ENCODE data around the gene DENND4B. TPM values are rescaled to one million over a fixed set of nuclear protein-coding genes. Genes with fewer than 3 reads are reported as not detected.

DENND4B gene
- total RNA-seq, 2 donors from 2014 or later, result 26.9 to 45.6 TPM

GRCh38 chr1:153951183-153951582 is 4.7 kb upstream of the DENND4B start:
- intact Hi-C loops (cut with DNase I), result no loop called here
- TF ChIP-seq CTCF (IDR thresholded peaks at IDR 0.05), result no peak
- H3K4me3 ChIP-seq, result no peak overlapping the region
- H3K9ac ChIP-seq (ENCODE audit: low read depth in 2 of 2, low read length in 2 of 2), result no peak overlapping the region
- no peak overlapping the region for H3K27ac ChIP-seq
- peaks cover 4% of the 10 kb centered on the region for H3K4me1 ChIP-seq
- peaks cover 5% of the 10 kb centered on the region for H3K36me3 ChIP-seq
- no peaks in the 10 kb centered on the region for H3K27me3 ChIP-seq
- H3K9me3 ChIP-seq, result no peaks in the 10 kb centered on the region
- DNase-seq, result no peak

GRCh38 chr1:153945795-153946621 is 510 bp downstream of the DENND4B start:
- Histone ChIP-seq H3K36me3 (no peaks in the 10 kb centered on the region), H3K4me3 (peak overlapping the region; percentile 93), H3K27ac (peak overlapping the region; percentile 96), H3K27me3 (no peaks in the 10 kb centered on the region), H3K4me1 (peaks cover 9% of the 10 kb centered on the region), H3K9me3 (no peaks in the 10 kb centered on the region), H3K9ac (ENCODE audit: low read depth in 2 of 2, low read length in 2 of 2) (peak overlapping the region; percentile 90 to 98)
- peak; percentile 85 for DNase-seq
- TF ChIP-seq CTCF (IDR thresholded peaks at IDR 0.05), result no peak
- intact Hi-C loops (cut with DNase I), result loop anchor here (2.0 kb wide), 1 partner anchor 125 kb away; no protein-coding TSS in a partner anchor

- no peaks in the 10 kb centered on the region for H3K9me3 ChIP-seq
- no peaks in the 10 kb centered on the region for H3K36me3 ChIP-seq
- DNase-seq, result peak; percentile 63
- H3K4me3 ChIP-seq, result peak overlapping the region; percentile 93
- intact Hi-C loops (cut with DNase I), result no loop called here
- peak overlapping the region; percentile 96 for H3K27ac ChIP-seq
- H3K27me3 ChIP-seq, result no peaks in the 10 kb centered on the region
- H3K4me1 ChIP-seq, result peaks cover 9% of the 10 kb centered on the region
- peak overlapping the region; percentile 90 to 98 for H3K9ac ChIP-seq (ENCODE audit: low read depth in 2 of 2, low read length in 2 of 2)
- TF ChIP-seq CTCF (IDR thresholded peaks at IDR 0.05), result no peak
These were observed 1.3 kb downstream of the DENND4B start for GRCh38 chr1:153945131-153945794.

GRCh38 chr1:153944827-153945117 is 1.7 kb downstream of the DENND4B start:
- H3K27ac ChIP-seq, result peak overlapping the region; percentile 96
- intact Hi-C loops (cut with DNase I), result no loop called here
- H3K9me3 ChIP-seq, result no peaks in the 10 kb centered on the region
- H3K36me3 ChIP-seq, result no peaks in the 10 kb centered on the region
- H3K9ac ChIP-seq (ENCODE audit: low read depth in 2 of 2, low read length in 2 of 2), result peak overlapping the region; percentile 90 to 98
- peak overlapping the region; percentile 93 for H3K4me3 ChIP-seq
- H3K27me3 ChIP-seq, result no peaks in the 10 kb centered on the region
- no peak for DNase-seq
- H3K4me1 ChIP-seq, result peaks cover 9% of the 10 kb centered on the region
- no peak for TF ChIP-seq CTCF (IDR thresholded peaks at IDR 0.05)

- TF ChIP-seq CTCF (IDR thresholded peaks at IDR 0.05), result no peak
- no peaks in the 10 kb centered on the region for H3K27me3 ChIP-seq
- no peak for DNase-seq
- peak overlapping the region; percentile 93 for H3K4me3 ChIP-seq
- no peaks in the 10 kb centered on the region for H3K9me3 ChIP-seq
- no peaks in the 10 kb centered on the region for H3K36me3 ChIP-seq
- H3K4me1 ChIP-seq, result peaks cover 9% of the 10 kb centered on the region
- intact Hi-C loops (cut with DNase I), result no loop called here
- H3K27ac ChIP-seq, result peak overlapping the region; percentile 96
- H3K9ac ChIP-seq (ENCODE audit: low read depth in 2 of 2, low read length in 2 of 2), result peak overlapping the region; percentile 90 to 98
These were observed 2.3 kb downstream of the DENND4B start for GRCh38 chr1:153944005-153944826.
